ENCODE results near the gene C12orf57.

C12orf57 gene

DNA sequence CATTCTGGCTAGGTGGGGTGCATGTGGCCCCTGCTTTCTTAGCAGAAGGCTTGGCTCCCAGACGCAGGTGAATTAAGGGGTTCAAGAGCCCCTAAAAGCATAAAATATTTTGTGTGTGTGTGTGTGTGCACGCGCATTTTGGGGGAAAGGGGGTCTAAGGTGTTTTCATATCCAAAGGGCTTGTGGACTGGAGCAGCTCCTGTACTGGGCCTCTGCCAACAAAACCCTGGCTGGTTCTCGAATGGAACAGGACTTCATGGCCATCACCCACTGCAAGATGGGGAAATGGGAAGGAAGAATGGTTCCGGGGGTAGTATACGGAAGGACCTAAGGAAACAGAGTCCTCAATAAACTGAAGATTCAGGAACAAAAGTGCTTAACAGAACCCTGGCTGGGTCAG is 20.0 kb upstream of the C12orf57 start:
- peaks cover 10% of the 10 kb centered on the region for H3K79me2 ChIP-seq
- no peak overlapping the region for H3K9ac ChIP-seq
- H3K4me3 ChIP-seq (ENCODE audit: low read depth, low read length): no peak overlapping the region
- peaks cover 27% of the 10 kb centered on the region for H3K4me1 ChIP-seq
- TF ChIP-seq, protein P1, sequence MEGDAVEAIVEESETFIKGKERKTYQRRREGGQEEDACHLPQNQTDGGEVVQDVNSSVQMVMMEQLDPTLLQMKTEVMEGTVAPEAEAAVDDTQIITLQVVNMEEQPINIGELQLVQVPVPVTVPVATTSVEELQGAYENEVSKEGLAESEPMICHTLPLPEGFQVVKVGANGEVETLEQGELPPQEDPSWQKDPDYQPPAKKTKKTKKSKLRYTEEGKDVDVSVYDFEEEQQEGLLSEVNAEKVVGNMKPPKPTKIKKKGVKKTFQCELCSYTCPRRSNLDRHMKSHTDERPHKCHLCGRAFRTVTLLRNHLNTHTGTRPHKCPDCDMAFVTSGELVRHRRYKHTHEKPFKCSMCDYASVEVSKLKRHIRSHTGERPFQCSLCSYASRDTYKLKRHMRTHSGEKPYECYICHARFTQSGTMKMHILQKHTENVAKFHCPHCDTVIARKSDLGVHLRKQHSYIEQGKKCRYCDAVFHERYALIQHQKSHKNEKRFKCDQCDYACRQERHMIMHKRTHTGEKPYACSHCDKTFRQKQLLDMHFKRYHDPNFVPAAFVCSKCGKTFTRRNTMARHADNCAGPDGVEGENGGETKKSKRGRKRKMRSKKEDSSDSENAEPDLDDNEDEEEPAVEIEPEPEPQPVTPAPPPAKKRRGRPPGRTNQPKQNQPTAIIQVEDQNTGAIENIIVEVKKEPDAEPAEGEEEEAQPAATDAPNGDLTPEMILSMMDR (IDR thresholded peaks at IDR 0.05): no peak
- no peaks in the 10 kb centered on the region for H3K9me3 ChIP-seq (ENCODE audit: control insufficient read depth, low read length)
- H3K4me2 ChIP-seq (ENCODE audit: low read length): no peak overlapping the region
- no peak overlapping the region for H2AFZ ChIP-seq
- H3K27me3 ChIP-seq (ENCODE audit: control insufficient read depth, insufficient read depth, low read length): no peaks in the 10 kb centered on the region
- no peaks in the 10 kb centered on the region for H3K36me3 ChIP-seq (ENCODE audit: control insufficient read depth, insufficient read depth, low read length)
- peak overlapping the region; percentile 91 for H3K27ac ChIP-seq

DNA sequence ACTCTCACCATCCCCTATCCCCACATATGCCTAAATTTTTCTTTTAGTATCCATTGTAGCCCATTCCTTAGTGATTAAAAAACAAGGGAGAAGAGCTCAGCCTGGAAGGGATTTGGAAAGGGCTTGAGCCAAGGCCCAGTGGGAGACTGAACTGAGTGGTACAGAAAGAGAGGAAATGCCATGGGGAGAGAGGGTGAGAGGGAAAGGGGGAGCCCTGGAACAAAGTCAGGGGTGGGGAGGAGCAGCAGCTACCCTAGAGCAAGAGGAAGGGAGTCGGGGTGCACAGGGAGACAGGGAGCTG is 18.6 kb upstream of the C12orf57 start:
- Histone ChIP-seq H3K9me3 (ENCODE audit: control insufficient read depth, low read length) (no peaks in the 10 kb centered on the region), H3K4me2 (ENCODE audit: low read length) (peak overlapping the region; percentile 79), H3K4me1 (peaks cover 32% of the 10 kb centered on the region), H3K27me3 (ENCODE audit: control insufficient read depth, insufficient read depth, low read length) (no peaks in the 10 kb centered on the region), H3K4me3 (ENCODE audit: low read depth, low read length) (no peak overlapping the region), H2AFZ (no peak overlapping the region), H3K36me3 (ENCODE audit: control insufficient read depth, insufficient read depth, low read length) (no peaks in the 10 kb centered on the region), H3K79me2 (peaks cover 21% of the 10 kb centered on the region), H3K27ac (peak overlapping the region; percentile 91), H3K9ac (no peak overlapping the region)
- TF ChIP-seq, protein P1 (IDR thresholded peaks at IDR 0.05): no peak

DNA sequence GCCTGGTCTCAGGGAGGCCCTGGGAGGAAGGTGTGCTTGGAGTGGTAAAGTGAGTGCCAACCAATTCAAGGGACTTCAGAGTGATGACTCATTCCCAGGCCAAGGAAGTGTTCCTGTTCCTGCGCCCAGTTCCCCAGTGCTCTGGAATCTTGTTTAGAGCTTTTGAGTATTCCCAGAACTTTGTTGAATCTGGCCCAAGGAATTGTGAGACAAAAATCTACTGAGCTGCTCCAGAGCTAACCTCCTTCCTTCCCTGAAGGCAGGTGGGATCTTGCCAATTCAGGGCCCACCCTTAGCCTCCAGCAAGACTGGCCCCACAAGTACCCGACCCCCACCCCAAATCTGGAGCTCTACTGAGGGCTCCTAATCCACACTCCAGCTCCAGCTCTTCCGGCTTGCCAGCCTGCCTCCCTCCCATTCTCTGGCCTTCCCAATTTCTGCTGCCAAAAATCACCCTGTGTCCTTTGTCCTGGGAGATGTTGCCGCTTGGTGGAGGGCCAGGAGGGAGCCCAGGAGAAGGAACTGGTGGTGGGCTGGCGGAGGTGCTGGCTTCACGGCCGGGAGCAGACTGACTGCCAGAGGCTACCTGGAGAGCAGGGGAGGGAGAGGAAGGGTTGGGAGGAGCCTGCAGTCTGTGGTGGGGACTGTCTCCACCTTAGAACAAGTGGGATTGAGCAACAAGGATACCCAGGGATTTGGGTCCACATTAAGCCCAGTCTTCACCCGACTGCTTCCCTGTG is 18.1 kb upstream of the C12orf57 start:
- Histone ChIP-seq H2AFZ (peak overlapping the region; percentile 90), H3K4me2 (ENCODE audit: low read length) (peak overlapping the region; percentile 79), H3K9ac (peak overlapping the region; percentile 35), H3K4me1 (peaks cover 34% of the 10 kb centered on the region), H3K4me3 (ENCODE audit: low read depth, low read length) (peak overlapping the region; percentile 80), H3K79me2 (peaks cover 24% of the 10 kb centered on the region), H3K27me3 (ENCODE audit: control insufficient read depth, insufficient read depth, low read length) (no peaks in the 10 kb centered on the region), H3K36me3 (ENCODE audit: control insufficient read depth, insufficient read depth, low read length) (no peaks in the 10 kb centered on the region), H3K27ac (peak overlapping the region; percentile 91), H3K9me3 (ENCODE audit: control insufficient read depth, low read length) (no peaks in the 10 kb centered on the region)
- TF ChIP-seq, protein P1 (IDR thresholded peaks at IDR 0.05): no peak

DNA sequence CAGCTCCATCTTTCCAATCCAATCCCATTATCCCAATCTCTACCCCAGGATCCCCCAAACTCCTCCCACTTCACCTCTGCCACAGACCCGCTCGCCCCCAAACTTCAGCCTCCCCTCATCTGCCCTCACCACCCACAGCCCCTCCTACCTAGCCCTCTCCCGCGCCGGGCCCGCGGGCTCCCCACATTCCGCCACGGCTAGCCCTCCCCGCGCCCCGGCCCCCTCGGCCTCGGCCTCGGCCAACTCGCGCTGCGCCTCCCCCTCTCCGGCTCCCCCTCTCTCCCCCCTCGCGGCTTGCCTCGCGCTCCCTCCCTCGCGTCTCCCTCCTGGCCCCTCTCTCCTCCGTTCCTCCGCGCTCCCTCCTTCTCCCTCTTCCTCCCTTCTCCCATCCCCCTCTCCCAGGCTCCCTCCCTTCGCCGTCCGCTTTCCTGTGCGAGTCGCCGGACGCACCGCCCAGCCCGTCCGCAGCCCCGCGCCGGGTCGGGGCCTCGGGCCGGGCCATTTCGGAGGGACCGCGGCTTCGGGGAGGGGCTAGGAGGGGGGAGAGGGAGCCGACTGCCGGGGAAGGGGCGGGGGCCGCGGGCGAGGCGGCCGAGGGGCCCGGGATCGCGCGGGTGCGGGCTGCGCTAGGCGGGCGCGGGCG is 16.3 kb upstream of the C12orf57 start, which contains the start of gene ATN1:
Gene ATN1, plus strand, starts transcription at position 581 of the 643 bp plus-strand sequence. CDS start 6,043 bp downstream, outside the sequence.
- H3K4me1 ChIP-seq: peaks cover 38% of the 10 kb centered on the region

More for the DNA sequence above, 16.3 kb upstream of the C12orf57 start, which contains the start of gene ATN1:
- TF ChIP-seq, protein P1 (IDR thresholded peaks at IDR 0.05): no peak
- Histone ChIP-seq H3K9ac (peak within 1 kb of the TSS; percentile 98), H3K9me3 (ENCODE audit: control insufficient read depth, low read length) (no peaks in the 10 kb centered on the region), H3K27me3 (ENCODE audit: control insufficient read depth, insufficient read depth, low read length) (no peaks in the 10 kb centered on the region), H3K79me2 (peaks cover 27% of the 10 kb centered on the region), H3K36me3 (ENCODE audit: control insufficient read depth, insufficient read depth, low read length) (no peaks in the 10 kb centered on the region), H3K27ac (peak within 1 kb of the TSS; percentile 91), H2AFZ (peak within 1 kb of the TSS; percentile 90), H3K4me3 (ENCODE audit: low read depth, low read length) (peak within 1 kb of the TSS; percentile 83), H3K4me2 (ENCODE audit: low read length) (peak within 1 kb of the TSS; percentile 79)
